Stimulated activated CD8-positive, alpha-beta memory T cell treated with anti-CD3 and anti-CD28 coated beads, Interleukin-4, amount 100 ng/mL, for 48 hours (primary cell): ENCODE results near the gene ACCSL.

ENCODE experiments used
- DNase-seq: peaks from one replicate; pipeline ENCODE4 v3.0.0-alpha.2; 2020

ACCSL gene

DNA sequence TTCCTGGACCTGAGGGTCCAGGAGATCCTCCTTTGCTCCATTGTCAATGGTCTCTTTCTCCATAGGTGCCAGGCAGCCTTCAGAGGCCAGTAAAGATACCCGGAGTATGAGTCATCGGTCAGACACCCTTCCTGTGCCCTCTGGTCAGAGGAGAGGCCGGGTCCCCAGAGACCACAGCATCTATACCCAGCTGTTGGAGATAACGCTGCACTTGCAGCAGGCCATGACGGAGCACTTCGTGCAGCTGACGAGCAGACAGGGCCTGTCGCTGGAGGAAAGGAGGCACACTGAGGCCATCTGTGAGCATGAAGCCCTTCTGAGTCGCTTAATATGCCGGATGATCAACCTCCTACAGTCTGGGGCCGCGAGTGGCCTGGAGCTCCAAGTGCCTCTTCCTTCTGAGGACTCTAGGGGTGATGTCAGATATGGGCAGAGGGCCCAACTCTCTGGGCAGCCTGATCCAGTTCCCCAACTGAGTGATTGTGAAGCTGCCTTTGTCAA is at the start of gene ACCSL:
TSS of gene ACCSL (plus strand) at position 51 of the 501 bp plus-strand sequence. CDS start at position 107, 56 bp downstream.
- no peak for DNase-seq

DNA sequence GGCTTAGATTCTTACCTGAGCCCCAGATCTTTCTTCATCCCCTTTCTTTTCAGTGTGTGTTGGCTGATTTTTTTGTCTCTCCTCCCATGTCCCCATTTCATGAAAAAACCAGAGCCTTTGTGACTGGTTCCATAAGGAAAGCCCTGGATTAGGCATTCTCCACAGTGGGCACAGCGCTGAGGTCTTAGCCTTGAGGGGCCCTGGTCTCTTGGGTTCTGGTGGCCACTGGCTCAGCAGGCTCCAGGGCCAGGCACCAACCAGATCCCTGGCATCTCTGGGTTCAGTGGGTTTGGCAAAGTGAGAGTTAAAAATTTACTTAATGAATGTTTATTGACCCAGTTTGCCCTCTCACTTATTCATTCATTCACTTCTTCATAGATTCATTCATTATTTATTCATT is 49.5 kb upstream of the ACCSL start:
- DNase-seq: no peak

DNA sequence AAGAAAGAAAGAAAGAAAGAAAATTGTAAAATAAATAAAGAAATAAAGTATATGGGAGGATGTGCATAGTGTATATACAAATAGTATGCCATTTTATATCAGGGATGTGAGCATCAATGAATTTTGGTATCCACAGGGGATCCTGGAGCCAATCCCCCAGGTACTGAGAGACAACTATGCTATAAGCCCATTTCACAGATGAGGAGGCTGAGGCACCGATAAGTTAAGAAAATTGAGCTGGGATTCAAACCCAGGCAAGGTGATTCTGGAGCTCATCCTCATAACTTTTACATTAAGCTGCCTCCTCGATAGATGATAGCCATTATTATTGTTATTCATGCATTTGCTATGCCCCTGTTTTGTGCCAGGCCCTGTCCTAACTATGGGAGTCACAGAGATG is 47.0 kb upstream of the ACCSL start:
- DNase-seq: no peak

DNA sequence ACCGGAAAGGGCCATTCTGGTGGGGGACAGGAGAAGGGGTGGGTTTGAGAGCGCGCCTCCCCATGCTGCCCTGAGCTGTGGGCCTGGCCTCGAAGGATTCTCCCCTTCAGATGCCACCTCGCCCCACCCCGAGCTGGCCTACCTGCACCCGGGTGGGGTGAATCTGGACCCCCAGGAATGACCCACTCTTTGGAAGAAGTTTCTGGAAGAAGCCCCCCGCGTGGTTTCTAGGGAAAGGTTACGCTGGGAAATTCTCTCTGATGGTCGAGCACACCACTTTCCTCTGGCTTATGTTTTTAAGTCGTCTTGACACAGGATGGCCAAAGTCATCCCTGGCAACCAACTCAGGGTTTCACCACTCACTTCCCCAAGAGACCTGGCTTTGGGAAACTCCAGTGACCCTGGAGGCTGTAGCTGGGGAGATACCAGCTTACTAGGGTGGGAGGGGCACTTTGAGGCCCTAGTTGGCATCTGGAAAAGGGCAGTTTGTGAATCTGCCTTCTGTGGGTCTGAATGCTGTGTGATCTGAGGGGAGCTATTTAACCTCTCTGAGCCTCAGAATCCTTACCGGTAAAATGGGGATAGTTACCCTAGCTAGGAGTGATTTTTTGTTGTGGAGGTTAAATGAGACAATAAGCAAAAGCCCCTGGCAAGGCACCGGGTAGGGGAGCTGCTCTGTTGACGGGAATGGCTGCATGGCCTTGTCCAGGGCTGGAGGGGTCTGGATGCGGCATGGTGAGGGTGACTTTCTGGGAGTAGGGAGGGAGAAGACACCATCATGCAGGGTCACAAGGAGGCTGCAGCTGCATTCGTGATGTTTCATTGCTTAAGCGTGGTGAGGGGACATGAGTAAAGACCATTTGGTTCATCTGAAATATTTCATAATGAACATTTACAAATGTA is 45.3 kb upstream of the ACCSL start:
- DNase-seq: peak; percentile 7

DNA sequence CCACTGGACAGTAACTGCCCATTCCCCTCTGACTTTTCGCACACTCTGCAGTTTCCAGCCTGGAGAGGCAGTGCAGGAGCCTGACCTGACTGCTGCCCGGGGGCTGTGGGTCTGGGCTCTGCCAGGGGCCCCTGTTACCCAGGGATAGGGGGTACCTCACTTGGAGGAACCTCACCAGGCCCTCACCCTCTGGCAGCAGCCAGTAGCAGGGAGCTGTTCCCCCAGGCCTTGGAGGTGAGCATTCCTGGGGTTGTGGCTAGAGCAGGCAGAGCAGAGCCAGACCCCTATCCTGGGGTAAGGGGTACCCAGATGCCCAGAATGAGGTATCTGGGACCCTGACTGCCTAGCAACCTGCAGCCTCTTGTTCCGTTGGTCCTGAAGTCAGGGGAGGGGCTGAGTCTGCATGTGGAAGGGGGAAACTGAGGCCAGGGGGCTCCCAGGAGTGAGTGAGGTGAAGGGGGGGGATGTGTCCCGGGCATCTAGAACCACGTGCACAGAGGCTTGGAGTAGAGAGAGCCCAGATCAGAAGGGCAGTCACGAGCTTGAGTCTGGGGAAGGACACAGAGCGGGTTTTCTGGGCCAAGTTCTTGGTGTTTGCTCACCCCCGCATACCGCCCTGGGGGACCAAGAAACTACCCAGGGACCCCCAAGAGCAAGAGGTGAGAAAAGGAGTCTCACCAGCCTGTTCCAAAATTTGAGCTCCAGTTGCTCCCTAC is 43.9 kb upstream of the ACCSL start:
- DNase-seq: peak; percentile 5

DNA sequence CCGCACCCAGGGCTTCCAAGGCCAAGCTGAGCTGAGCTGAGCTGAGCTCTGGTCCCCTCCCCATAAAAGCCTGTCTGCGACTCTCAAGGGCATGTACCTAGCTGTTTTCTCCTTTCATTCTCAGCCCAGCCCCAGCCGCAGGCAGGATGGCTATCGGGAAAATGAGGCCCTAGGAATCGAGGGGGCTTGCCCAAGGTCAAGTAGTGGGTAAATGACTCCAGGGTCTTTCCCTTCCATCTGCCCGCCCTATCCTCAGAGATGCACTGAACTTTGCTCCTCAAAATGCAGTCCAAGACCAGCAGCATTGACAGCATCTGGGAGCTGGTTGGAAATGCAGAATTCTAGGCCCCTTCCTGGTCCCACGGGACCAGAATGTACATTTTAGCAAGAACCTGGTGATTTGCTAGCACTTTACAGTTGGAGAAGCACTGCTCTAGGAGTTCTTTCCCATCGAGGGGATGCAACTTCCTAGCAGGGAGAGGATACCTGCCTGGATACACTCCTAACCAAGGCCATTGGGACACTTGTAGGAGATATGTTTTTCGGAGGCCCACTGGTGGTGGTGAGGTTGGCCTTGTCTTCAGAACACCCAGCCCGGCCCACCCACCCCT is 43.2 kb upstream of the ACCSL start:
- DNase-seq: peak; percentile 2

DNA sequence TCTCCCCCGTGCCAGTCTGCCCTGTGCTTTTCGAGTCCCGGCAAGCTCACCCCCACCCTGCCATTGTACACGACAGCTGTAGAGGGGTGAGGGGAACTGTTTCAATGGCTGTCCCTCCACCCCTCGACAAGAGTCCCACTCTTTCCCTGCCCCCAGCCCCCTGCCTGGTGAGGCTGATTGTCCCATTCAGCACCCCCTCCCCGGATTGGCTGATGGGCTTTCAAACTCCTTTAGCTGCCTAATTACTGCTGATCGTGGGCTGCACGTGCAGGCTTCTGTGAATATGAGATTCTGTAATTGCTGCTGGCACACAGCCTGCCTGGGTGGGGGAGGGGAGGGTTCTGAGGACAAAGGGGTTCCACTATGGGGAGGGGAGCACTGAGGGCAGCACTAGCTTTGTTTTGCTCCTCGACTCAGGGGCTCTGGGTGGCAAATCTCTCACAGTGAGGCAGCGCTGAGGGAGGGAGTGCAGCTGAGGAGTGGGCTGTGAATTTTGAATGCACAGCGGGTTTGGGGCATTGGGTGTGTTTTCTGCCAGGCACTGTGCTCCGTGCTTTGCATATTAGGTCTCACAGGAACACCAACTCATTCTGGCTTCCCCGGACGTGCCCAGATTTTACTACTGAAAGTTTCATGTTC is 42.6 kb upstream of the ACCSL start:
- DNase-seq: peak; percentile 15

DNA sequence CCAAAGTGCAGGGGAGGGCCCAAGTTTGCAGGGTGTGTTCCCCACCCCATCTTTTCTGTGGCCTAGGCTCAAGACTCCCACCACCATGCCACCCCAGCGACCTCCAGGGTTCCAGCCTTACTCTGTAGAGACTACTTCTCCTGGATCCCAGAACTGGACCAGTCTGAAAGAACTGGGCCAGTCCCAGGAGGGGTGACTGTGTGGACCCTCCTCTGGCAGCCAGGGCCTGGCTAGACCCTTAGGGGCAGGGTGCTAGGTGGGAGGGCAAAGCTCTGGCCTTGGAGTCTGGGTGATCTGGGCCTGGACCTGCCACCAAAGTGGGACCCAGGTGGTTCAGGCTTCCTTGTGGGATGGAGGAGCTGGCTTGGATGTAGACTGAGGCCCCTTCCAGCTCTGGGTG is 41.8 kb upstream of the ACCSL start:
- DNase-seq: peak; percentile 14

DNA sequence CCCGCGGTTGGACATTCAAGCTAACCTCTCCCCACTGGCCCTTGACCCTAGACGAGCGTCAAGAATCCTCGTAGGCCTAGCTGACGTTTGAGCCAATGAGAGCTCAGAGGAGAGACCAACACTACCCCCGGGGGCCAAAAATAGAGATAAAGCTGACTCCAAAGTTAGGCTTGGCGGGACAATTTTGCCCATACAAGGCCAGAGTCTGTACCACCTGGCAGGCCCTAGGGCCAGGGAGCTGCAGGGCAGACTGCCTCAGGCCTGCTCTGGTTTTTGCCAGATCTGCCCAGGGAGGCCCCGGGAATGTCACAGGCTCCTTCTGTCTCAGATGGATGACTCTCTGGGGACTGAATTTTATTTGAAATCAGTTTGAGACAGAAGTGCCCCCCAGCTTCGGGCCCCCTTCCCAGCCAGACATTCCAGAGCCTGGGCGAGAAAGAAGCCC is 40.8 kb upstream of the ACCSL start:
- no peak for DNase-seq

DNA sequence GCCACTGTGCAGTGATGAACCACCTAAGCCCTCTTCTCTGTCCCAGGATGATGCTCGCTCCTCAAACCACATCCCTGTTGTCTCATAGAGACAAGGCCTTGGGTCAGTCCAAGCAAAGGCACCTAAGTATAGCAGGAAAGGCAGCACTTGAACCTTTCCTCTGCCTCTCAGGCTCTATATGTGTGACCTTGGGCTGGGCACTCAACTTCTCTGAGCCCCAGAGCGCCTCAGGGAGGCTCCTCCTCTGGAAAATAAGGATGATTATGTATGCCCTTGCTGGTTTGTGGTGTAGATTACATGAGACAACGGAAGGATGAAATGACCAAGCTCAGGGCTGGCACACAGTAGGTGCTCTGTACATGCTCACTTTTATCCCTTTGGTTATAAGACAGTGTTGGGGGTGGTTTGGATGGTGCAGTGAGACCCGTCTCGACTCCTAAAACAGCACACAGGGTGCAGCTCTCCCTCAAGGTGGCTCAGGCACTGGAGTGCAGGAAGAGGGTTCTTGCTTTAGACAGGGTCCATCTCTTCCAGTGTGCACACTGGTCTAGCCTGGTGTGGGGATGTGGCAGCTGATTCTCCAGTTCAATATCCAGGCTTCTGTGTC is 40.2 kb upstream of the ACCSL start:
- DNase-seq: peak; percentile 12

DNA sequence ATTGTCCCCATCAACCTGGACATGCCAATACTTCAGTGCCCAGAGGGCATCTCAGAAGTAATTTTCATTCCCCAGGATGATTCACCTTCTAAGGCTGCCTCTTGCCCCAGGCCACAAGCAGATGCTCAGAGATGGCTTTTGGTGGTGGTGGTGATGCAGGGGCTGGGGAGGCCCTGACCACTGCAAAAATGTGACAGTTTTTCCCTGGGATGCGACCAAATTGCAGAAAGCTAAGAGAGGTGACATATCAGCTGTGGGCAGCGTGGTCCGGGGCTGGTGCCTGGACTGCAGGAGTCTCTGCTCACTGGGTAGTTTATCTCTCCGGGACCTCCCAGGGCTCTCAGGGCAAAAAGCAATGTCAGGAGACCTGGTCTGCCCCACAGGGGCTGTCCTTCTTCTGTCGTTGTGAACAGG is 39.7 kb upstream of the ACCSL start:
- peak; percentile 10 for DNase-seq

DNA sequence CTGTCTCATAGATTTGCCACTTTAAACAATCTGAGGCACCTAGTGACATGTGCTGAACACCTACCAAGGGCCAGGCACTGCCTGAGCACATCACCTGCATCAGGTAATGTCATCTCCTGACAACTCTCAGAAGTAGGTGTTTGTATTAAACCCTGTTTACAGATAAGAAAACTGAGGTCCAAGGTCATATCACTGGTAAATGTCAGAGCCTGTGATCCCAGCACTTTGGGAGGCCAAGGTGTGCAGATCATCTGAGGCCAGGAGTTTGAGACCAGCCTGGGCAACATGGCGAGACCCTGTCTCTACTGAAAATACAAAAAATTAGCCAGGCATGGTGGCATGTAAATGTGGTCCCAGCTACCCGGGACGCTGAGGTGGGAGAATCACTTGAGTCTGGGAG is 39.1 kb upstream of the ACCSL start:
- peak; percentile 4 for DNase-seq

DNA sequence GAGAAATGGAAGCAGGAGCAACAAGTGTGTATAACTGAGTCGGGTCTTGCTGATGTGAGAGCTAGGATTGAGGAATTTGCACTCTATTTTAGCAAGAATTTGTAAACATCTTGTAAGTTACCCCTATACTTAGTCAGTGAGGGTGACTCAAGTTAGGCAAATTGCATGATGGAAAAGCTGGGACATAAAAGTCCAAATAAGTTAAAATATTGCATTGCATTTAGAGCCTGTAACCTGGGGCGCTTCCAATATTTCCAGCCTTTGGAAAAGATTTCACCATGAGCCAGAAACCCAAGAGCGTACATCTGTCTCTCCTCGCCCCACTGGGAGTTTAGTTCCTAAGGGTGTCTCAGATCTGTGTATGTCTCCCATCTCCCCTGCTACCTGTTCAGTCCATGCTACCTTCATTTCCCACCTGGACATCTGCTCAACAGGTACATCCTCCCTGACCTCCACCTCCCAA is 37.0 kb upstream of the ACCSL start:
- peak; percentile 7 for DNase-seq

DNA sequence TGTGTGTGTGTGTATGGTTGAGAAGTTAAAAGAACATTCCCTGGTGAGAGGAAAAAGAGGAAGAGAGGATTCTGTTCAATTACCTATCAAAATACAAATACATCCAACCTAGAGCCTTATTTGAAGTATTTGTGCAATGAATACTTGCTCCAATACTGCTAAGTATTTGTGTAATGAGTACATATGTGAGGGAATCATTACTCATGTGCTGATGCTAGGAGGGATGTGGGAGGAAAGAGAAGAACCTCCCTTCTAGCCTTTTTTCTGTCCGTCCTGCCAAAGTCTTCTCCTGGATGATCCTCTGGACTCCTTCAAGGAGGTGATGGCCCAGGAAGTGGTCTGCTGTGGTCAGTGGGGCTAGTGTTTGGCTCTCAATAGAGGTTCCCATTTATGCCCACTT is 36.0 kb upstream of the ACCSL start:
- DNase-seq: no peak

DNA sequence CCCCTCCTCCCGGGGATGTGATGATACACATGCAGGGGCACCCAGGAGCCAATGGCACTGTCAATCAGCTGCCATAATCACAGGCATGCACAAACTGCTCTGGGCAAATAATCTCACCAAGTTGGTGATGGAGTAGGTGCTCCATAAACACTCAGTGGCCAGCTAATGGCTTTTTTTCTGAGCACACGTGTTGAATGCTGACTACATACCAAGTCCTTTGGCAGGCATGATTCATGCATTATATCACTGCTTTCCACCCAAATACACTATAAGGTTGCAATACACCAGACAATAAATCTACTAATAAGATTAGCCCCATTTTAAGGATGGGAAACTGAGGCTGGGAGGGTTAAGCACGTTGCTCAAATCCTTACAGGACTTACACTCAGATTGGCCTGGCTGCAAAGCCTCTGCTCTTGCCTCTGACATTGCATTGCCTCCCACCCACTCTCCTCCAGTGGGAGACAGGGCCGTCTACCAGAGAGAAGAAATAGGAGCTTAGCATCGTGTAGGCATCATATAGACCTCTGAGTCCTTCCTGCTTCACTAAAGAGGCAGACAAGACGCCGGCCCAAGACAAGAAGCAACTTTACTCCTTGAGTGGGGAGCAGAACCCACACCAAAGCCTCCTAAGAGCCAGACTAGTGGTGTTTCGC is 32.7 kb upstream of the ACCSL start:
- peak; percentile 9 for DNase-seq

DNA sequence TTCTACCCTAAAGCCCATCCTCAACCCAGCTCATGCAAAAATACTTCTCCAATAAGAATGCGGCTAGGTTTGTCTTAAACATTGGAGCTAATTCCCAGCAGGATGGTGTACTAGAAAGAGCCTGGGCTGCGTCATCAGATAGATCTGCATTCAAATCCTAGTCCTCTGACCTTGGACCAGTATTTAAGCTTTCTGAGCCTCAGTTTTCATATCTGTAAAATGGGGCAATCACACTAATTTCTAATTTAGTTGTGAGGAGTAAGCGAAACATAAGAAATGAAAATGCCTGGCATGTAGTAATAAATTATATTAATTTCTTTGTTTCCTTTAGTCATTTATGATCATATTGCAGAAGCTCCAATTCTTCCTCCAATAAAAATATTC is 32.2 kb upstream of the ACCSL start:
- DNase-seq: no peak

DNA sequence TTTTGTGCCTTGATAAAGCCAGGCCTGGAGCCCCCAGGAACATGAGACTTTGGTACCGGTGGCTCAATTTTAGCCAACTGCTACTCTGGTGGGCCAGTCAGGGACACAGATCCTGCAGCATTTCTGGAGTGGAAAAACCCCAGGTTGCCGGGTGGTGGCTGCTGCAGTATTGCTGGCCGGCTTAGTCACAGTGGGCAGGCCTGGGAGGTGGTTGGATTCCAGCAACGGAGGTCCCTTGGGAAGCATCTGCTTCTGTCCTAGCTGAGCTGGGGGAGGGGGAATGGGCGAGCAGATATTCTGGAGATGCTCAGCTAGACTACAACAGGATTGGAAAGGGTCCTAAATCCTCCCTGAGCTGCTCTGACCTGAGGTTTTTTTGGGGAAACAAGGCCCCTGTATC is 31.6 kb upstream of the ACCSL start:
- DNase-seq: peak; percentile 15

DNA sequence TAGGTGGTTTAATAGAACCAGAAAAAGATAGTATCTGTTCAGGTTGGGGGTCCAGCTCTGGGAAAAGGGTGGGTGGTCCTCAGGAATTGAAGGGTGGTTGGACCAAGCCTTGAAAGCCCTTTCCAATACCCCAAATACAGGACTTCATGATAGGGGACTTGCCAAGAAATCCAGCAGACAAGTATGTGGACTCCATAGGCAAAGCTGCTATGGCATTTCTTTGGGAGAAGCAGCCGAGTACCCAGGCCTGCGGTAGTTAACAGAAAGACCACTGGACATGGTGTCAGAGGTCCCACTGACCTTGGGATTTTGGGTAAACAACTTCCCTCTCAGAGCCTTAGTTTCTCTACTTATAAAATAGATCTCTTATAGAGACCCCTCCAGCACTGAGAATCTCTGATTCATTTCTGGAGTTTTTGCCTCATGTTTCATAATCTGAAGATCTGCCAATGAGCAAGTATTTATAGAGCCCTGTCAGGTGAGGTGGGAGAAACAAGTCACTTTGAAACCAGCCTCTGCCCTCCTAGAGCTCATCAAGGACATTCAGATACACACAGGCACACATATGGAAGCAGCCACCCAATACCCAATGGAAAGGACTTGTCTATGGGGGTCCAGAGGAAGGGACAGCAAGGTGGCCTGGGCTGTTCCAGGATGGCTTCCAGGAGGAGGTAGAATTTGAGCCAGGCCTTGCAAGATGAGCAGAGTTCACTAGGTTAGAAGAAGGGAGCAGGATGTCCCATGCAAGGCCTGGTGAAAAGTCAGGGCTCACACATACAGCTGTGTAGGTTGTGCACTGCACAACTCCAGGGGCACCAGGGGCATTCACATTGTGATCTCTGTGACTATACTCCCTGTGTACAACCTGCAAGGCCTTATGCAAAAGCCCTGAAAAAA is 31.0 kb upstream of the ACCSL start:
- DNase-seq: peak; percentile 14

DNA sequence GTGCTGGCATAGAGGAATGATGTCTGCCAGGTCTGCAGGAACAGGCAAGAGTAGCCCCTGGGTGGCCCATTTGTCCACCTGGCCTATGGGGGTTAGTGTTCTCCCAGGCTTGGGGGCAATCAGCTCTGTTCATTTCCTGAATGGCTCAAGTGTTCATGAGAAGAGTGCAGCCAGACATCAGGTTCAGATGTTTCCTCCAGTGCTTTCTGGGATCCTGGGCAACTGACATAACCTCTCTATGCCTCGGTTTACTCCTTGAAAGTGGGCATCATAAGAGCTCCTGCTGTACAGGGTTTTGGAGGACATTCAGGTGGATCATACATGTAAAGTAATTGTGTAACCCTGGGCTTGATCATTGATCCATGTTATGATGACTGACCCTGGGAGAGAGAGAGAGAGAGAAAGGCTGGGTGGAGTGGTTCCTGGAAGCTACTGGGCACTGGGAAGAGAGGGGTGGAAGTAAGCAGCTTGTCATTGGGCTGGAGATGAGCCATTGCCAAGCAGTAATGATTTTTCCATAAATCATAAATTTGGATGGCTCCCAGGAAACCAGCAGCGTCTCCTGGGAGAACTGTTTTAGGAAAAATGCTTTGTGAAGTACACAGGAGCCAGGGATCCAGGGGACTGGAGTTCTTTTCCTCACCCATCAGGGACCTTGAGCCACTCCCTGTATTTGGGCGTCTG is 30.2 kb upstream of the ACCSL start:
- peak; percentile 18 for DNase-seq

DNA sequence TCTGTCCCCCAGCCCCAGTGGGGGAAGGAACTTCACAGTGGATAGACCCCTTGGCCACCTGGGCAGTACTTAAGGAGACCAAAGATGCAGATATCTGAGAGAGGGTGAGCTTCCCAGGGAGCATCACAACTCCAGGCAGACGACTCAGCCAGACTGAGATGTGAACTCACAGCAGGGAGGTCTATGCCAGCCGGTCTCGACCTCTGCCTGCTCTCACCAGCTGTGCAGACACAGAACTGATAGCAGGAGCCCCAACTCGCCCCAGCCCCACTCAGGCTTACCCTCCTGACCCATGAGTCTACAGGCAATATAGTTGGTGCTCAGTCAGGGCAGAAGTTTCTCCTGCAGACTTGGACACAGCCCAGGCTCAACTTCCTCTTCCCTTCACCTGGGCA is 29.7 kb upstream of the ACCSL start:
- peak; percentile 16 for DNase-seq
